Gastroesophageal sphincter (tissue), 4 donors: ENCODE results near the gene LMBRD1. TPM values are rescaled to one million over a fixed set of nuclear protein-coding genes. Genes with fewer than 3 reads are reported as not detected.

Experiments
- ATAC-seq: fragments of 150-250 bp; one replicate; pipeline ENCODE4 v1.9.1; 2016; ENCODE audit warnings: mild to moderate bottlenecking, moderate library complexity
- H3K27ac ChIP-seq, 4 donors: fragments of 200-600 bp; sonication (generic) in 3 of 4; 1 replicate in 3 of 4; 2 replicates in 1 of 4; pipeline ENCODE4 v1.5.1; 2016 to 2019
- H3K27me3 ChIP-seq: fragments of 200-600 bp; sonication (generic); one replicate; pipeline ENCODE4 v1.5.1; 2019
- H3K36me3 ChIP-seq, 2 donors: fragments of 200-600 bp; sonication (generic); one replicate each; pipeline ENCODE4 v1.5.1; 2019; ENCODE audit warnings: control low read depth in 1 of 2
- H3K4me1 ChIP-seq, 3 donors: fragments of 200-600 bp; sonication (generic); 1 replicate in 2 of 3; 2 replicates in 1 of 3; pipeline ENCODE4 v1.5.1; 2016 to 2019; ENCODE audit warnings: control low read depth in 2 of 3
- H3K4me3 ChIP-seq, 2 donors: fragments of 200-600 bp; sonication (generic); one replicate each; pipeline ENCODE4 v1.5.1; 2019; ENCODE audit warnings: mild to moderate bottlenecking in 1 of 2, moderate library complexity in 1 of 2
- H3K9me3 ChIP-seq, 3 donors: fragments of 200-600 bp; sonication (generic); one replicate each; pipeline ENCODE4 v1.5.1; 2017 to 2019; ENCODE audit warnings: control low read depth in 2 of 3
- EP300 ChIP-seq: sonication (generic); formaldehyde crosslinking; IDR thresholded peaks from one replicate; pipeline ENCODE4 v1.6.1; 2017; ENCODE audit warnings: antibody characterized with exemption, mild to moderate bottlenecking
- POLR2A ChIP-seq, 2 donors: fragments of 450-650 bp; IDR thresholded peaks; one replicate each; pipeline ENCODE4 v1.6.1; 2017; ENCODE audit warnings: antibody characterized with exemption in 2 of 2, mild to moderate bottlenecking in 2 of 2, moderate library complexity in 1 of 2
- POLR2AphosphoS5 ChIP-seq: sonication (generic); formaldehyde crosslinking; IDR thresholded peaks from one replicate; pipeline ENCODE4 v1.6.1; 2017; ENCODE audit warnings: antibody characterized with exemption
- WGBS, 2 donors: methylation state at CpG; one replicate each; pipeline ENCODE4 v1.1.5; 2018; ENCODE audit warnings: low coverage in 1 of 2; 5-methylcytosine and 5-hydroxymethylcytosine counted together
- total RNA-seq, 4 donors: library from RNA; depleted of rRNA; stranded (reverse); fragments of >200 nt; gene quantifications; one replicate each; pipeline ENCODE4 v1.1.0, GENCODE V29; 2016
- TF ChIP-seq, protein P1 (sequence below), 4 experiments: fragments of 200-600 bp in 2 of 4; fragments of 450-650 bp in 2 of 4; sonication (generic) in 1 of 4; IDR thresholded peaks; one replicate each; pipeline ENCODE4 v1.5.1; 2017 to 2019; ENCODE audit warnings: antibody characterized with exemption in 4 of 4, mild to moderate bottlenecking in 2 of 4, moderate library complexity in 2 of 4

Gene LMBRD1
- total RNA-seq, 4 donors from 2014 or later, result 45.4 to 78.0 (median 60.7) TPM

- no peaks in the 10 kb centered on the region for H3K27me3 ChIP-seq
- H3K9me3 ChIP-seq, result no peaks in the 10 kb centered on the region
- no peak overlapping the region for H3K27ac ChIP-seq
- H3K36me3 ChIP-seq, result no peaks in the 10 kb centered on the region
- no peaks in the 10 kb centered on the region for H3K4me1 ChIP-seq
- no peak for ATAC-seq
- no peak overlapping the region for H3K4me3 ChIP-seq
- no peak for TF ChIP-seq POLR2AphosphoS5
- no peak for TF ChIP-seq POLR2A (IDR thresholded peaks at IDR 0.05)
- TF ChIP-seq, protein P1, sequence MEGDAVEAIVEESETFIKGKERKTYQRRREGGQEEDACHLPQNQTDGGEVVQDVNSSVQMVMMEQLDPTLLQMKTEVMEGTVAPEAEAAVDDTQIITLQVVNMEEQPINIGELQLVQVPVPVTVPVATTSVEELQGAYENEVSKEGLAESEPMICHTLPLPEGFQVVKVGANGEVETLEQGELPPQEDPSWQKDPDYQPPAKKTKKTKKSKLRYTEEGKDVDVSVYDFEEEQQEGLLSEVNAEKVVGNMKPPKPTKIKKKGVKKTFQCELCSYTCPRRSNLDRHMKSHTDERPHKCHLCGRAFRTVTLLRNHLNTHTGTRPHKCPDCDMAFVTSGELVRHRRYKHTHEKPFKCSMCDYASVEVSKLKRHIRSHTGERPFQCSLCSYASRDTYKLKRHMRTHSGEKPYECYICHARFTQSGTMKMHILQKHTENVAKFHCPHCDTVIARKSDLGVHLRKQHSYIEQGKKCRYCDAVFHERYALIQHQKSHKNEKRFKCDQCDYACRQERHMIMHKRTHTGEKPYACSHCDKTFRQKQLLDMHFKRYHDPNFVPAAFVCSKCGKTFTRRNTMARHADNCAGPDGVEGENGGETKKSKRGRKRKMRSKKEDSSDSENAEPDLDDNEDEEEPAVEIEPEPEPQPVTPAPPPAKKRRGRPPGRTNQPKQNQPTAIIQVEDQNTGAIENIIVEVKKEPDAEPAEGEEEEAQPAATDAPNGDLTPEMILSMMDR (IDR thresholded peaks at IDR 0.05), result no peak
- no peak for TF ChIP-seq EP300
- whole genome bisulfite sequencing, 2 donors, result 53 to 83% methylated on average over 2 of the region's 2 CpGs
Measured at GRCh38 chr6:69624944-69625343, 171.9 kb downstream of the LMBRD1 start.

Other genes starting within 250 kb of the LMBRD1 start
- gene COL19A1, start 69.5 kb upstream of the LMBRD1 start, total RNA-seq, result 10 to 100 TPM in 1 of 4 donors, 1 to 10 TPM in 3; 3.7 to 15.6 (median 6.5) TPM